Stomach (tissue), 9 donors: ENCODE results near the gene SH3TC1. TPM values are rescaled to one million over a fixed set of nuclear protein-coding genes. Genes with fewer than 3 reads are reported as not detected.

Experiments
- DNase-seq, 2 donors: peaks; one replicate each; pipeline versions ENCODE4 v3.0.0 to v3.0.0-alpha.2; 2013 to 2019
- H3K27ac ChIP-seq, 5 donors: fragments of 200-600 bp in 4 of 5; sonication (generic) in 4 of 5; one replicate each; pipeline ENCODE4 v1.5.1; 2013 to 2019; ENCODE audit warnings: mild to moderate bottlenecking in 1 of 5, moderate library complexity in 1 of 5
- H3K27me3 ChIP-seq, 3 donors: fragments of 200-600 bp; sonication (generic); one replicate each; pipeline ENCODE4 v1.5.1; 2017 to 2019; ENCODE audit warnings: mixed run types in 1 of 3
- H3K36me3 ChIP-seq, 4 donors: fragments of 200-600 bp; sonication (generic); 1 replicate in 3 of 4; 2 replicates in 1 of 4; pipeline ENCODE4 v1.5.1; 2016 to 2019
- H3K4me1 ChIP-seq, 4 donors: fragments of 200-600 bp; sonication (generic); one replicate each; pipeline ENCODE4 v1.5.1; 2016 to 2019
- H3K4me3 ChIP-seq, 4 donors: fragments of 200-600 bp; sonication (generic) in 3 of 4; one replicate each; pipeline ENCODE4 v1.5.1; 2016 to 2019; ENCODE audit warnings: mild to moderate bottlenecking in 1 of 4
- H3K9me3 ChIP-seq, 4 donors: fragments of 200-600 bp; sonication (generic); one replicate each; pipeline ENCODE4 v1.5.1; 2016 to 2019
- EP300 ChIP-seq: sonication (generic); formaldehyde crosslinking; IDR thresholded peaks from one replicate; pipeline ENCODE4 v1.6.1; 2017; ENCODE audit warnings: antibody characterized with exemption
- POLR2A ChIP-seq, 4 donors: fragments of 450-650 bp; IDR thresholded peaks; one replicate each; pipeline ENCODE4 v1.6.1; 2016; ENCODE audit warnings: antibody characterized with exemption in 4 of 4, control low read depth in 2 of 4, mild to moderate bottlenecking in 1 of 4, moderate library complexity in 1 of 4
- POLR2AphosphoS5 ChIP-seq, 3 donors: sonication (generic); formaldehyde crosslinking; IDR thresholded peaks; one replicate each; pipeline ENCODE4 v1.6.1; 2016; ENCODE audit warnings: antibody characterized with exemption in 3 of 3
- WGBS, 5 donors: extraction: QIAGEN DNeasy Blood & Tissue Kit in 3 of 5; methylation state at CpG; one replicate each; pipeline versions ENCODE4 v1.1.5 to v1.1.7; 2013 to 2018; 5-methylcytosine and 5-hydroxymethylcytosine counted together
- intact Hi-C: fragments of 100-400 bp; cut with DNase I; formaldehyde crosslinking; loops from one replicate; pipeline ENCODE4 v1.15.1; 2023; ENCODE audit warnings: low total_unique reads
- polyA plus RNA-seq, 3 donors: library from polyadenylated mRNA; stranded (reverse); fragments of 200-250 nt; gene quantifications; one replicate each; pipeline ENCODE4 v1.2.3, GENCODE V29; 2013
- total RNA-seq, 5 donors: library from RNA; depleted of rRNA; stranded (reverse); fragments of >200 nt; gene quantifications; one replicate each; pipeline versions ENCODE4 v1.1.0 to v1.2.3, GENCODE V29; 2014 to 2016
- TF ChIP-seq, protein P1 (sequence below), 7 experiments: fragments of 450-650 bp in 4 of 7; fragments of 200-600 bp in 3 of 7; sonication (generic) in 3 of 7; IDR thresholded peaks; one replicate each; pipeline ENCODE4 v1.5.1; 2016 to 2019; ENCODE audit warnings: antibody characterized with exemption in 7 of 7, control low read depth in 2 of 7, mild to moderate bottlenecking in 1 of 7
- donor health status: healthy with polysubstance abuse.
- donor health status: Bipolar disorder and iron deficiency.
- donor health status: healthy.

SH3TC1 gene
- total and polyA plus RNA-seq, 8 donors = 12.0 to 96.2 (median 27.9) TPM

DNA sequence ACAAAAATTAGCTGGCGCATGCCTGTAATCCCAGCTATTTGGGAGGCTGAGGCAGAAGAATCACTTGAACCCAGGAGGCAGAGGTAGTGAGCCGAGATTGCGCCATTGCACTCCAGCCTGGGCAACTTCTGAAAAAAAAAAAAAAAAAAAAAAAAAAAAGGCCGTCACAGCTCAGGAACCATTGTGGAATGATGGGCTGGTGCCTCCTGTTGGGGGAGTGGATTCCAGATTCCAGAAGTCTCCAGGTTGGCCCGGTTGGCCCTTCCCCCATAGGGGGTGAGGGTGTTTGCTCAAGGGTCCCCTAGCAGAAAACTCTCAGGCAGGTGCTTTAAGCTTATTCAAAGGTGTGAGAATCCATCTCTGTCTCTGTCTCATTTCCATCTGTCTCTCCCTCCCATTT is 11.5 kb downstream of the SH3TC1 start:
- no peak for DNase-seq
- H3K4me1 ChIP-seq = peaks cover 0 to 31% (median 19%) of the 10 kb centered on the region in 4 donors
- intact Hi-C loops = no loop called here
- H3K36me3 ChIP-seq = peaks cover 6 to 81% (median 48%) of the 10 kb centered on the region in 4 donors
- no peaks in the 10 kb centered on the region for H3K9me3 ChIP-seq
- H3K27ac ChIP-seq = no peak overlapping the region
- no peaks in the 10 kb centered on the region for H3K27me3 ChIP-seq
- 78 to 95% (median 91%) methylated on average over 5 of the region's 5 CpGs for WGBS, 5 donors
- TF ChIP-seq POLR2A (IDR thresholded peaks at IDR 0.05) (no peak), EP300 (no peak), POLR2AphosphoS5 (IDR thresholded peaks at IDR 0.05) (no peak)
- TF ChIP-seq, protein P1, sequence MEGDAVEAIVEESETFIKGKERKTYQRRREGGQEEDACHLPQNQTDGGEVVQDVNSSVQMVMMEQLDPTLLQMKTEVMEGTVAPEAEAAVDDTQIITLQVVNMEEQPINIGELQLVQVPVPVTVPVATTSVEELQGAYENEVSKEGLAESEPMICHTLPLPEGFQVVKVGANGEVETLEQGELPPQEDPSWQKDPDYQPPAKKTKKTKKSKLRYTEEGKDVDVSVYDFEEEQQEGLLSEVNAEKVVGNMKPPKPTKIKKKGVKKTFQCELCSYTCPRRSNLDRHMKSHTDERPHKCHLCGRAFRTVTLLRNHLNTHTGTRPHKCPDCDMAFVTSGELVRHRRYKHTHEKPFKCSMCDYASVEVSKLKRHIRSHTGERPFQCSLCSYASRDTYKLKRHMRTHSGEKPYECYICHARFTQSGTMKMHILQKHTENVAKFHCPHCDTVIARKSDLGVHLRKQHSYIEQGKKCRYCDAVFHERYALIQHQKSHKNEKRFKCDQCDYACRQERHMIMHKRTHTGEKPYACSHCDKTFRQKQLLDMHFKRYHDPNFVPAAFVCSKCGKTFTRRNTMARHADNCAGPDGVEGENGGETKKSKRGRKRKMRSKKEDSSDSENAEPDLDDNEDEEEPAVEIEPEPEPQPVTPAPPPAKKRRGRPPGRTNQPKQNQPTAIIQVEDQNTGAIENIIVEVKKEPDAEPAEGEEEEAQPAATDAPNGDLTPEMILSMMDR (IDR thresholded peaks at IDR 0.05) = no peak
- no peak overlapping the region for H3K4me3 ChIP-seq

DNA sequence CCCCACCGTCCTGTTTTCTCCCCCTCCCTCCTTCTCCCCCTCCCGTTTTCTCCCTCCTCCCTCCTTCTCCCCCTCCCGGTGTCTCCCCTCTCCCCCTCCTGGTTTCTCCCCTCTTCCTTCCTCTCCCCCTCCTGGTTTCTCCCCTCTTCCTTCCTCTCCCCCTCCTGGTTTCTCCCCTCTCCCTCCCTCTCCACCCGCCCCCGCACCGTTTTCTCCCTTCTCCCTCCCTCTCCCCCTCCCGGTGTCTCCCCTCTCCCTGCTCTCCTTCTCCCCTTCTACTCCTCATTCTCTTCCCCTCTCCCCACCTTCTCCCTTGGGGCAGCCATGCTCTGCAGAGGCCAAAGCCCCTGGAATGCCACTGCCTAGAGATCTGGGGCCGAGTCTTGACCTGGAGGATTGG is 12.2 kb downstream of the SH3TC1 start:
- no peak for DNase-seq
- no peaks in the 10 kb centered on the region for H3K27me3 ChIP-seq
- H3K9me3 ChIP-seq = no peaks in the 10 kb centered on the region
- intact Hi-C loops = no loop called here
- H3K4me3 ChIP-seq = no peak overlapping the region
- H3K4me1 ChIP-seq = peaks cover 0 to 26% (median 19%) of the 10 kb centered on the region in 4 donors
- no peak overlapping the region for H3K27ac ChIP-seq
- peaks cover 6 to 81% (median 54%) of the 10 kb centered on the region in 4 donors for H3K36me3 ChIP-seq
- 35 to 63% (median 51%) methylated on average over 3 to 8 of the region's 8 CpGs for WGBS, 5 donors
- no peak for TF ChIP-seq POLR2AphosphoS5 (IDR thresholded peaks at IDR 0.05)
- no peak for TF ChIP-seq EP300
- TF ChIP-seq POLR2A (IDR thresholded peaks at IDR 0.05) = no peak
- TF ChIP-seq, protein P1 (IDR thresholded peaks at IDR 0.05) = no peak

DNA sequence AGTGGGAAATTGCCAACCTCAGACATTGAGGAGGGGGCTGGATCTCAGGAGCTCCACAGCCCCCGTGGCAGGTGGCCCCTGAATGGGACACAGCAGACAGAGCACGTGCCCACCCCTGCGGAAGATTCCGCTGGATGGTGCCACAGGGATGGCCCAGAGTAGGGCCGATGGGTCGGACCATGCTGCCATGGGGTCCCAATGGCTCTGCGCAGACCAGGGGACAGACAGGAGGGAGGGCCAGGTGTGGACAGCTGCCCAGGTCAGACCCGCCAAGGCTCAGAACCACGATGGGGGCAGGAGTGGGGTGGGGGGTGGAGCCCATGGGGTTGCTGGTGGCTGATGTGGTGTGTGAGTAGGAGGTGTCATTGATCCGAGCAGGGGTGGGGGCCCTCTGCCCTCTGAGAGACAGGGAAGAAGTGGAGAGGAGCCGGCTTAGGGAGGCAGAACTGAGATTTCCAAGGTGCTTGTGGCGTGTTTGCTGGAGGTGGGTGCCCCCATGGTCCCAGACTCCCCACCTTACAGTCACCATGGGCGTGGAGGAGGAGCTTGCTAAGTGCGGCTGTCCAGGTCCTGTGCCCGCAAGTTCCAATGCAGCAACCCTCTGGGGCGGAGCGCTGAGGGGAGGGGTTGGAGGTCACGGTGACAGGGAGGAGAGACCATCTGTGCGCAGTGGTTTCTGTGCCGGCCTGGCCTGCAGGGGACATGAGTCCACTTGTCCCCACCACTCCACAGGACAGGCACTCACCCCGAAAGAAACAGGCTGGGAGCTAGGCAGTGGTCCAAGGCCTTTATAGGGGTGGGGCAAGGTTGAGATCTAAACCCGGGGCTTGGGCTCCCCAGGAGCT is 12.9 kb downstream of the SH3TC1 start:
- H3K27ac ChIP-seq = no peak overlapping the region
- H3K9me3 ChIP-seq = no peaks in the 10 kb centered on the region
- no peaks in the 10 kb centered on the region for H3K27me3 ChIP-seq
- peaks cover 6 to 85% (median 61%) of the 10 kb centered on the region in 4 donors for H3K36me3 ChIP-seq
- H3K4me3 ChIP-seq = no peak overlapping the region
- H3K4me1 ChIP-seq = peaks cover 0 to 25% (median 18%) of the 10 kb centered on the region in 4 donors
- intact Hi-C loops = no loop called here
- no peak for DNase-seq
- WGBS, 5 donors = 81 to 89% (median 85%) methylated on average over 18 to 22 of the region's 22 CpGs
- TF ChIP-seq, protein P1 (IDR thresholded peaks at IDR 0.05) = no peak
- TF ChIP-seq POLR2AphosphoS5 (IDR thresholded peaks at IDR 0.05) = no peak
- TF ChIP-seq EP300 = no peak
- TF ChIP-seq POLR2A (IDR thresholded peaks at IDR 0.05) = no peak

DNA sequence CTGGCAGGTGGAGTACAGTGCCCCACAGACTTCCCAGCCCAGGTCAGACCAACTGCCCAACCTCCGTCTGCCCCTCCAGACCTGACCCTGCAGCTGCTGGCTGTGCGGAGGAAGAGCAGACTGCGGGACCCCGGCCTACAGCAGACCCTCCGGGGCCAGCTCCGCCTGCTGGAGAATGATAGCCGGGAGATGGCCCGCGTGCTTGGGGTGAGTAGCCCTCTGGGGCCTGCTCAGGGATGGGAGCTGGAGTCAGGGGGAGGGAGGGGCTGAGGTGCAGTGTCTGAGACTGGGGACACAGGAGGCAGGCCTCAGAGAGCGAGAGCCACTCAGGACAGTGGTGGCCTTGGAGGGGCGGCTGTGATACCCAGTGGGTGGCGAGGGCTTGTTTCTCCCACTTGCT is 13.5 kb downstream of the SH3TC1 start:
- Histone ChIP-seq H3K4me1 (peaks cover 0 to 25% (median 18%) of the 10 kb centered on the region in 4 donors), H3K36me3 (peaks cover 6 to 83% (median 63%) of the 10 kb centered on the region in 4 donors), H3K27me3 (no peaks in the 10 kb centered on the region), H3K4me3 (no peak overlapping the region), H3K9me3 (no peaks in the 10 kb centered on the region), H3K27ac (no peak overlapping the region)
- intact Hi-C loops = no loop called here
- WGBS, 5 donors = 91 to 97% (median 95%) methylated on average over 7 to 12 of the region's 12 CpGs
- no peak for DNase-seq
- no peak for TF ChIP-seq EP300
- TF ChIP-seq POLR2A (IDR thresholded peaks at IDR 0.05) = no peak
- no peak for TF ChIP-seq POLR2AphosphoS5 (IDR thresholded peaks at IDR 0.05)
- TF ChIP-seq, protein P1 (IDR thresholded peaks at IDR 0.05) = no peak
